Gastroesophageal sphincter (tissue), 4 donors: ENCODE data around the gene TMEM266. TPM values are rescaled to one million over a fixed set of nuclear protein-coding genes. Genes with fewer than 3 reads are reported as not detected.

Source experiments
- ATAC-seq: fragments of 150-250 bp; one replicate; pipeline ENCODE4 v1.9.1; 2016; ENCODE audit warnings: mild to moderate bottlenecking, moderate library complexity
- H3K27ac ChIP-seq, 4 donors: fragments of 200-600 bp; sonication (generic) in 3 of 4; 1 replicate in 3 of 4; 2 replicates in 1 of 4; pipeline ENCODE4 v1.5.1; 2016 to 2019
- H3K27me3 ChIP-seq: fragments of 200-600 bp; sonication (generic); one replicate; pipeline ENCODE4 v1.5.1; 2019
- H3K36me3 ChIP-seq, 2 donors: fragments of 200-600 bp; sonication (generic); one replicate each; pipeline ENCODE4 v1.5.1; 2019; ENCODE audit warnings: control low read depth in 1 of 2
- H3K4me1 ChIP-seq, 3 donors: fragments of 200-600 bp; sonication (generic); 1 replicate in 2 of 3; 2 replicates in 1 of 3; pipeline ENCODE4 v1.5.1; 2016 to 2019; ENCODE audit warnings: control low read depth in 2 of 3
- H3K4me3 ChIP-seq, 2 donors: fragments of 200-600 bp; sonication (generic); one replicate each; pipeline ENCODE4 v1.5.1; 2019; ENCODE audit warnings: mild to moderate bottlenecking in 1 of 2, moderate library complexity in 1 of 2
- H3K9me3 ChIP-seq, 3 donors: fragments of 200-600 bp; sonication (generic); one replicate each; pipeline ENCODE4 v1.5.1; 2017 to 2019; ENCODE audit warnings: control low read depth in 2 of 3
- EP300 ChIP-seq: sonication (generic); formaldehyde crosslinking; IDR thresholded peaks from one replicate; pipeline ENCODE4 v1.6.1; 2017; ENCODE audit warnings: antibody characterized with exemption, mild to moderate bottlenecking
- POLR2A ChIP-seq, 2 donors: fragments of 450-650 bp; IDR thresholded peaks; one replicate each; pipeline ENCODE4 v1.6.1; 2017; ENCODE audit warnings: antibody characterized with exemption in 2 of 2, mild to moderate bottlenecking in 2 of 2, moderate library complexity in 1 of 2
- POLR2AphosphoS5 ChIP-seq: sonication (generic); formaldehyde crosslinking; IDR thresholded peaks from one replicate; pipeline ENCODE4 v1.6.1; 2017; ENCODE audit warnings: antibody characterized with exemption
- WGBS, 2 donors: methylation state at CpG; one replicate each; pipeline ENCODE4 v1.1.5; 2018; ENCODE audit warnings: low coverage in 1 of 2; 5-methylcytosine and 5-hydroxymethylcytosine counted together
- total RNA-seq, 4 donors: library from RNA; depleted of rRNA; stranded (reverse); fragments of >200 nt; gene quantifications; one replicate each; pipeline ENCODE4 v1.1.0, GENCODE V29; 2016
- TF ChIP-seq, protein P1 (sequence below), 4 experiments: fragments of 200-600 bp in 2 of 4; fragments of 450-650 bp in 2 of 4; sonication (generic) in 1 of 4; IDR thresholded peaks; one replicate each; pipeline ENCODE4 v1.5.1; 2017 to 2019; ENCODE audit warnings: antibody characterized with exemption in 4 of 4, mild to moderate bottlenecking in 2 of 4, moderate library complexity in 2 of 4

The TMEM266 gene
- total RNA-seq, 4 donors from 2014 or later: 0.77 TPM; not detected in 3

DNA sequence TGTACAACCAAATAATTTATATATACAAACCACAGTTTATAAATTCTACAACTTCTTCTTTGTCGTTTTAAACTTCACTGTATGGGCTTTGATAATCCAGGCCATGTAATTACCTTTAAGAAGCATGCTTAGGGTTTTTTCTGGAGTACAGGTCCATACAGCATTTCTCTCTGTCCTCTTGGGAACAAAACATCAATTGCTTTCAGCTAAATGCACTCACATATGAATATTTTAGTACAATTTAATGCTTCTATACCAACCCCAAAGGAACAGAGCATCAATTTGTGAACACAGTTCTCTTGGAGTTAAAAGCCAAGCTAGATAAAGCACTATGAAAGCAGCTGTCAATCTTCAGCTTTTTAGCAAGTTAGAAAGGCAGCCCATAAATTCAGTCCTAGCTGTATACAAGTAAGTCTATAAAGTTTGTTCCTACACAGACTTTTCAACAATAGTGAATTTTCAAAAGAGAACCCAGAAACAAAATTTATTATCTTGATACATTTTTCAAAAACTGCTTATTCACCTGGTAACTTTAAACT, 185.4 kb downstream of the TMEM266 start:
- 67 to 80% methylated on average over 1 of the region's 1 CpG for WGBS, 2 donors

DNA sequence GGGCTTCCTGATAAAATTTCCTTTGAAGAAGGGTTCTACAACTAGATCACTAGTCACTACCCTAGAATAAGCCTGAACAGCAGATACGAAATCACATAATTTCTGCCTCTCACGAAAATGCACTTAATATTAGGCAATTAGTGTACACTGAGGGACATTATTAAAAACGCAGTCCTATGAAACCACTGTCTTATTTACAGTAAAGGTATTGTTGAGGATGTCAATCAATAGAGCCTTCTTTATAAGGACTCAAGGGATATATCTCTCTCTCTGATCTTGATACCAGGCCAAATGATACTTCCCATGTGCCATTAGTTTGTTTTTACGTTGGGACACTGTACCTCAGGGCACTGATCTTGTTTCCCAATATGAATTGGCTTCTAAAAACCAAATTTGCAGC, 191.9 kb downstream of the TMEM266 start:
- Histone ChIP-seq H3K27ac (no peak overlapping the region), H3K27me3 (no peaks in the 10 kb centered on the region), H3K36me3 (no peaks in the 10 kb centered on the region), H3K9me3 (no peaks in the 10 kb centered on the region), H3K4me3 (no peak overlapping the region), H3K4me1 (peaks cover 0 to 5% (median 0%) of the 10 kb centered on the region in 3 donors)
- TF ChIP-seq POLR2AphosphoS5 (no peak), EP300 (no peak), POLR2A (IDR thresholded peaks at IDR 0.05) (no peak)
- TF ChIP-seq, protein P1, sequence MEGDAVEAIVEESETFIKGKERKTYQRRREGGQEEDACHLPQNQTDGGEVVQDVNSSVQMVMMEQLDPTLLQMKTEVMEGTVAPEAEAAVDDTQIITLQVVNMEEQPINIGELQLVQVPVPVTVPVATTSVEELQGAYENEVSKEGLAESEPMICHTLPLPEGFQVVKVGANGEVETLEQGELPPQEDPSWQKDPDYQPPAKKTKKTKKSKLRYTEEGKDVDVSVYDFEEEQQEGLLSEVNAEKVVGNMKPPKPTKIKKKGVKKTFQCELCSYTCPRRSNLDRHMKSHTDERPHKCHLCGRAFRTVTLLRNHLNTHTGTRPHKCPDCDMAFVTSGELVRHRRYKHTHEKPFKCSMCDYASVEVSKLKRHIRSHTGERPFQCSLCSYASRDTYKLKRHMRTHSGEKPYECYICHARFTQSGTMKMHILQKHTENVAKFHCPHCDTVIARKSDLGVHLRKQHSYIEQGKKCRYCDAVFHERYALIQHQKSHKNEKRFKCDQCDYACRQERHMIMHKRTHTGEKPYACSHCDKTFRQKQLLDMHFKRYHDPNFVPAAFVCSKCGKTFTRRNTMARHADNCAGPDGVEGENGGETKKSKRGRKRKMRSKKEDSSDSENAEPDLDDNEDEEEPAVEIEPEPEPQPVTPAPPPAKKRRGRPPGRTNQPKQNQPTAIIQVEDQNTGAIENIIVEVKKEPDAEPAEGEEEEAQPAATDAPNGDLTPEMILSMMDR (IDR thresholded peaks at IDR 0.05): no peak
- 91% methylated on average over 2 to 4 of the region's 4 CpGs for WGBS, 2 donors
- ATAC-seq: no peak

More for the DNA sequence above, 185.4 kb downstream of the TMEM266 start:
- TF ChIP-seq, protein P1 (IDR thresholded peaks at IDR 0.05): no peak
- no peak for TF ChIP-seq POLR2A (IDR thresholded peaks at IDR 0.05)
- no peak for TF ChIP-seq EP300
- TF ChIP-seq POLR2AphosphoS5: no peak
- ATAC-seq: no peak
- Histone ChIP-seq H3K4me3 (no peak overlapping the region), H3K36me3 (peaks cover 0 to 12% of the 10 kb centered on the region in 2 donors), H3K27me3 (no peaks in the 10 kb centered on the region), H3K27ac (no peak overlapping the region), H3K4me1 (no peaks in the 10 kb centered on the region), H3K9me3 (no peaks in the 10 kb centered on the region)

DNA sequence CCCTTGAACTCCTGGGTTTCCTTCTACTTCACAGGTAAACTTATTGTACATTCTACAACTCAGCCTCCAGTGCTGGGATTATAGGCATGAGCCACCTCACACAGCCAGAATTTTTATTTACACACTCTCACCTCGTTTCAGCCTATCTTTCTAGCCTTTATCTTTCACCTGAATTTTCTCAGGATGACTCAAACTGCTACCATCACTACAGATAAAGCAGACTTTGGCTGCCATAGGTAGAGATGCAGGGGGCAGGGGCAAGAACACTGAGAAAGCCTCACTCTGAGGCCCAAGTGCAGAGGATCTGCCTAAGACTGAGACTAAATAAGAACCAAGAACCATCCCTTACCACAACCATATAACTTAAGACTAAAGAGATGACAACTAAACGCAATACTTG, 192.5 kb downstream of the TMEM266 start:
- no peak for TF ChIP-seq EP300
- TF ChIP-seq, protein P1 (IDR thresholded peaks at IDR 0.05): no peak
- TF ChIP-seq POLR2A (IDR thresholded peaks at IDR 0.05): no peak
- no peak for TF ChIP-seq POLR2AphosphoS5
- no peaks in the 10 kb centered on the region for H3K36me3 ChIP-seq

DNA sequence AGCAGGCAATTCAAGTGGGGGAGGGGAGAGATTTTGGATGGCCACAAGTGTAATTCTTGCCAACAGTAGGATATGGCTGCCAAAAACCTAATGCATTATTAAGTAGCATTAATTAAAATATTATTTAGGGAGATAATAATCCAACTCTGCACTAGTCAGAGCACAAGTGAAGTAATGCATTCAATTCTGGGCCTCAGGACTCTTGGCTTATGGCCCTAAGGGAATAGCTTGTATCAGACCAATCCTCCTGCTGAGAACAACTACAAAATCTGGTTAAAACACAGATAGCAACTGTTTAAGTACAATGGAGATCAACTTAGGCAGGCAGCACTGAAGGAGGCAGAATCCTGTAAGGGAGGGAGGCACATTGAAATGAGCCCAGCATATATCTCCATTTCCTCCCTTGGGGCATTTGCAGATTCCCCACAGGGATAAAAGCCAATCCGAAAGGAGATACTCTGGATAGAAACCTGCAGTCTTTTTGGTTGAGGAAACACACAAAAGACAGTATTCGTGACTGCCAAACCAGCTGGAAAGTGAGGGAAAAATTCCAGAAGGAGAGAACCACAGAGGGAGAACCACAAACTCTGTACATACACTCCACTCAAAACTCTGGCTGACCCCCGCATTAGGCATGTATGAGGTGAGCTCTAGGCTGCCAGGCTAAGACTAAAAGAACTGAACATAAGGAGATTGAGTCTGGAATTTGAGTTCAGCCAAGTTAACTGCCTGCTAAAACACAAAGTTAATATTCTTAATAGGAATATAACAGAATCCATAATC, 194.1 kb downstream of the TMEM266 start:
- 71 to 75% methylated on average over 2 to 3 of the region's 3 CpGs for WGBS, 2 donors
- Histone ChIP-seq H3K9me3 (no peaks in the 10 kb centered on the region), H3K27ac (no peak overlapping the region), H3K4me3 (no peak overlapping the region), H3K36me3 (peaks cover 0 to 11% of the 10 kb centered on the region in 2 donors), H3K27me3 (no peaks in the 10 kb centered on the region), H3K4me1 (peaks cover 0 to 5% (median 0%) of the 10 kb centered on the region in 3 donors)
- TF ChIP-seq POLR2A (IDR thresholded peaks at IDR 0.05): no peak
- ATAC-seq: no peak

More for the DNA sequence above, 192.5 kb downstream of the TMEM266 start:
- Histone ChIP-seq H3K4me3 (no peak overlapping the region), H3K27ac (no peak overlapping the region), H3K27me3 (no peaks in the 10 kb centered on the region), H3K4me1 (peaks cover 0 to 5% (median 0%) of the 10 kb centered on the region in 3 donors), H3K9me3 (no peaks in the 10 kb centered on the region)
- WGBS, 2 donors: 72 to 76% methylated on average over 2 of the region's 2 CpGs
- no peak for ATAC-seq

Other genes starting within 250 kb of the TMEM266 start
- 10 to 100 TPM; 50.6 to 92.2 (median 65.5) TPM for gene UBE2Q2, start 216.5 kb upstream of the TMEM266 start, total RNA-seq
- gene FBXO22, start 156.1 kb upstream of the TMEM266 start, total RNA-seq: 10 to 100 TPM; 12.9 to 25.5 (median 19.1) TPM
- under 1 TPM in 2 of 4 donors, not detected in 2; 0.12 to 0.13 TPM for gene NRG4, start 47.6 kb upstream of the TMEM266 start, total RNA-seq